Caco-2 (cell line): ENCODE data around the gene RERE. TPM values are rescaled to one million over a fixed set of nuclear protein-coding genes. Genes with fewer than 3 reads are reported as not detected.

Experiments
- BruUV-seq: library from RNA; stranded (reverse); fragments of 400-500 nt; replicated peaks from 2 replicates; lab custom pipeline; 2021; lab: Mats Ljungman, UMichigan
- CTCF ChIA-PET: fragments of 300-600 bp; sonication (Branson Sonifier 250); formaldehyde crosslinking; loops from one replicate; lab custom pipeline; 2022; ENCODE audit warnings: antibody characterized with exemption; lab: Charles Lee
- POLR2A ChIA-PET: fragments of 300-600 bp; sonication (Branson Sonifier 250); formaldehyde crosslinking; loops from one replicate; lab custom pipeline; 2022; ENCODE audit warnings: antibody characterized with exemption; lab: Charles Lee
- DNase-seq, 2 experiments: peaks; one replicate each; pipeline versions ENCODE4 v3.0.0 to v3.0.0-alpha.2; 2020 to 2022
- H3K27me3 ChIP-seq: replicated peaks from 2 replicates; pipeline ENCODE4 v1.6.0; 2011; ENCODE audit warnings: low read length; ENCODE audit not compliant: control insufficient read depth, insufficient read depth
- H3K36me3 ChIP-seq: 2 replicates; pipeline ENCODE4 v1.5.1; 2011; ENCODE audit warnings: low read length; ENCODE audit not compliant: control insufficient read depth, insufficient read depth
- H3K4me1 ChIP-seq: fragments of 250-450 bp; sonication (Bioruptor Pico); 2 replicates; pipeline ENCODE4 v1.5.1; 2020; ENCODE audit warnings: mild to moderate bottlenecking
- H3K4me3 ChIP-seq: 2 replicates; pipeline ENCODE4 v1.5.1; 2011; ENCODE audit warnings: low read depth, mild to moderate bottlenecking, control low read depth, low read length
- H3K9me3 ChIP-seq: fragments of 250-450 bp; sonication (Bioruptor Pico); 2 replicates; pipeline ENCODE4 v1.5.1; 2020; ENCODE audit warnings: mild to moderate bottlenecking, moderate library complexity
- H3K27ac Mint-ChIP-seq: one replicate; pipeline ENCODE4 v1.8.0; 2022; ENCODE audit warnings: mixed read lengths; ENCODE audit not compliant: unreplicated experiment
- H3K27me3 Mint-ChIP-seq: one replicate; pipeline ENCODE4 v1.8.0; 2022; ENCODE audit warnings: mixed read lengths; ENCODE audit not compliant: insufficient read depth, unreplicated experiment
- H3K36me3 Mint-ChIP-seq: one replicate; pipeline ENCODE4 v1.8.0; 2022; ENCODE audit warnings: mild to moderate bottlenecking, mixed read lengths; ENCODE audit not compliant: insufficient read depth, unreplicated experiment
- H3K4me1 Mint-ChIP-seq: one replicate; pipeline ENCODE4 v1.8.0; 2022; ENCODE audit warnings: low read depth, mixed read lengths; ENCODE audit not compliant: unreplicated experiment
- H3K4me3 Mint-ChIP-seq: one replicate; pipeline ENCODE4 v1.8.0; 2022; ENCODE audit warnings: mild to moderate bottlenecking, moderate library complexity, mixed read lengths; ENCODE audit not compliant: unreplicated experiment
- H3K9me3 Mint-ChIP-seq: one replicate; pipeline ENCODE4 v1.8.0; 2022; ENCODE audit warnings: mixed read lengths; ENCODE audit not compliant: unreplicated experiment
- CTCF ChIP-seq, 2 experiments: fragments of 200-600 bp in 1 of 2; IDR thresholded peaks; 1 replicate in 1 of 2; 2 replicates in 1 of 2; pipeline versions ENCODE4 v1.5.1 to v1.8.0; 2011 to 2022; ENCODE audit warnings: antibody characterized with exemption in 1 of 2, control low read depth in 1 of 2, inconsistent platforms in 1 of 2, low read depth in 1 of 2, low read length in 1 of 2, mild to moderate bottlenecking in 1 of 2, moderate library complexity in 1 of 2; ENCODE audit not compliant: insufficient read depth in 1 of 2, severe bottlenecking in 1 of 2, unreplicated experiment in 1 of 2
- intact Hi-C: fragments of 100-400 bp; cut with micrococcal nuclease; formaldehyde crosslinking; loops from one replicate; pipeline ENCODE4 v1.10.0; 2022; ENCODE audit not compliant: unreplicated experiment
- total RNA-seq: library from RNA; stranded (reverse); gene quantifications from 2 replicates; pipeline ENCODE4 v1.2.3, GENCODE V29; 2022

The RERE gene
- total RNA-seq, 1 experiment from 2014 or later: 85.2 TPM

- no TSS peak for BruUV-seq
- Mint-ChIP-seq H3K9me3 (peaks cover 10% of the 10 kb centered on the region), H3K27me3 (no peaks in the 10 kb centered on the region), H3K4me1 (peaks cover 45% of the 10 kb centered on the region), H3K36me3 (peaks cover 12% of the 10 kb centered on the region), H3K4me3 (peak overlapping the region; percentile 7), H3K27ac (peak overlapping the region; percentile 74)
- H3K4me1 ChIP-seq: peaks cover 55% of the 10 kb centered on the region
- POLR2A ChIA-PET: no interaction called here
- CTCF ChIA-PET: interaction anchor here (0.6 to 1.9 kb wide), 2 partner anchors 19 to 146 kb away, joined by 3 to 9 read pairs; no protein-coding TSS in a partner anchor
- intact Hi-C loops: loop anchor here (5.0 kb wide), 1 partner anchor 35 kb away; no protein-coding TSS in a partner anchor
- peak; percentile 67 to 69 for DNase-seq
- no peaks in the 10 kb centered on the region for H3K9me3 ChIP-seq
- H3K36me3 ChIP-seq: no peaks in the 10 kb centered on the region
- H3K4me3 ChIP-seq: no peak overlapping the region
- no peak for TF ChIP-seq CTCF (IDR thresholded peaks at IDR 0.05; ENCODE audit: insufficient read depth in 1 of 2, low read depth in 1 of 2, low read length in 1 of 2, severe bottlenecking in 1 of 2, unreplicated experiment in 1 of 2)
- no peaks in the 10 kb centered on the region for H3K27me3 ChIP-seq
These were observed 110.4 kb downstream of the RERE start for GRCh38 chr1:8706995-8707396.

DNA sequence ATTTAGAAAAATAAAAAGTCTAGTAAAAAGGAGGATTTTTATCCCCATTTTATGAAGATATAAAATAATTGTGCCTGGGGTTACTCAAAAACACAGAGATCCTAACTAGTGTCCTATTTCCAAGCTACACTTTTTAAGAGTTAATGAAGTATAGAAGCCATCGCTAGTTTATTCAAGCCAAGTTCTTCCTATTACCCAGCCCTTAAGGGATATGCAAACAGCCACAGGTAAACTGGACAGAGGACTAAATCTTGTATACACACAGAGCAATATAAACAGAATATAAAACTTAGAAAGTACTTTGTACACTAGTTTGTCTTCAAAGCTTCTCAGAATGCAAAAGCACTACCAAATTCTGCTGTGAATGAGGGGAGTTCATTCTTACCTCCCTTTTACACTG is 111.1 kb downstream of the RERE start:
- intact Hi-C loops: loop anchor here (5.0 kb wide), 1 partner anchor 34 kb away; no protein-coding TSS in a partner anchor
- Histone ChIP-seq H3K27me3 (no peaks in the 10 kb centered on the region), H3K36me3 (no peaks in the 10 kb centered on the region), H3K4me3 (no peak overlapping the region), H3K9me3 (no peaks in the 10 kb centered on the region), H3K4me1 (peaks cover 48% of the 10 kb centered on the region)
- no TSS peak for BruUV-seq
- Mint-ChIP-seq H3K27ac (peak overlapping the region; percentile 74), H3K36me3 (peaks cover 17% of the 10 kb centered on the region), H3K4me1 (peaks cover 41% of the 10 kb centered on the region), H3K4me3 (no peak overlapping the region), H3K27me3 (no peaks in the 10 kb centered on the region), H3K9me3 (peaks cover 10% of the 10 kb centered on the region)
- no peak for TF ChIP-seq CTCF (IDR thresholded peaks at IDR 0.05; ENCODE audit: insufficient read depth in 1 of 2, low read depth in 1 of 2, low read length in 1 of 2, severe bottlenecking in 1 of 2, unreplicated experiment in 1 of 2)
- POLR2A ChIA-PET: no interaction called here
- CTCF ChIA-PET: interaction anchor here (0.6 to 1.9 kb wide), 2 partner anchors 20 to 145 kb away, joined by 3 to 9 read pairs; no protein-coding TSS in a partner anchor
- no peak for DNase-seq

DNA sequence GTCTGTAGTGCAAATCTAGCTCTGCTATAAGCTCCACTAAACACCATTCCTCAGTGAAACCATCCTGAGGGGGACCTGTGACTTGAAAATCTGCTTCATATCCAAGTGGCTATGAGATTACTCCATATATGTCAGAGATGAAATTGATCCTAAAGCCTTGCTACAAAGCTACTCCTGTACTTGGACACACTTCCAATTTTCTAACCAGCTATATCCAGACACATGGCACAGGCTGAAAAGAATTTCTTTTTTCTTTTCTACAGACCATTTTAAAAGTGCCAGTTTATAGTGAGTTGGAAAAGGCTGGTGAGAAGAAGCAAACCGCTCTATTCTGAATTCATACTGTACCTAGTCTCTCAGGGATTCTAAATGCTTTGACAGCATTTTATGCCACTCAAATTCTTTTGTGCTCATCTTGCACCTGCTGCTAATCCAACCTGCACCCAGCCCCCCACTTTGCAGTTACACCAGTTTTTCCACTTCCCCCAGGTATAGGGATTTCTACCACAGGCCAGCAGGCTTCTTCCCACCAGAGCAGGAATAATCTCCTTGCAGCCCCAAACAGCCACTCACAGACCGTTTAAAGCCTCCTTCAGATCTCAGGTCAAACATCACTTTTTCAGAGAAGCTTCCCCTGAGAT is 112.5 kb downstream of the RERE start:
- Mint-ChIP-seq H3K9me3 (peaks cover 10% of the 10 kb centered on the region), H3K27ac (peak overlapping the region; percentile 26), H3K4me3 (peak overlapping the region; percentile 36), H3K4me1 (peaks cover 36% of the 10 kb centered on the region), H3K27me3 (no peaks in the 10 kb centered on the region), H3K36me3 (peaks cover 19% of the 10 kb centered on the region)
- no TSS peak for BruUV-seq
- POLR2A ChIA-PET: no interaction called here
- H3K36me3 ChIP-seq: no peaks in the 10 kb centered on the region
- DNase-seq: peak; percentile 59 to 67
- CTCF ChIA-PET: interaction anchor here (0.6 kb wide), 2 partner anchors 20 to 1738 kb away, joined by 3 read pairs; no protein-coding TSS in a partner anchor
- no peaks in the 10 kb centered on the region for H3K9me3 ChIP-seq
- no peaks in the 10 kb centered on the region for H3K27me3 ChIP-seq
- H3K4me3 ChIP-seq: no peak overlapping the region
- no peak for TF ChIP-seq CTCF (IDR thresholded peaks at IDR 0.05; ENCODE audit: insufficient read depth in 1 of 2, low read depth in 1 of 2, low read length in 1 of 2, severe bottlenecking in 1 of 2, unreplicated experiment in 1 of 2)
- intact Hi-C loops: loop anchor here (5.0 kb wide), 4 partner anchors 33 to 283 kb away; no protein-coding TSS in a partner anchor
- H3K4me1 ChIP-seq: peaks cover 56% of the 10 kb centered on the region
